ENCODE data around the gene TMEM100.

GRCh38 chr17:55731586-55732250 is 9.1 kb upstream of the TMEM100 start:
- TF ChIP-seq CTCF (conservative IDR thresholded peaks at IDR 0.05 in 1 of 2, IDR thresholded peaks at IDR 0.05 in 1 of 2; ENCODE audit: low read depth in 1 of 2, low read length in 2 of 2) (no peak), EZH2 (IDR thresholded peaks at IDR 0.05; ENCODE audit: low read length, missing control alignments) (no peak)
